DOHH2 (cell line): ENCODE data around the gene WDR62.

Source experiments
- CTCF ChIP-seq: fragments of 200-600 bp; sonication (generic); IDR thresholded peaks from one replicate; pipeline ENCODE4 v1.5.1; 2014; ENCODE audit warnings: antibody characterized with exemption, mild to moderate bottlenecking, low read depth, low read length; ENCODE audit not compliant: poor library complexity, severe bottlenecking
- EZH2phosphoT487 ChIP-seq: fragments of 200-600 bp; sonication (generic); IDR thresholded peaks from 2 replicates; pipeline ENCODE4 v1.6.1; 2017; ENCODE audit warnings: borderline replicate concordance, mild to moderate bottlenecking, antibody characterized with exemption, low read length, moderate library complexity, mixed read lengths

- TF ChIP-seq CTCF (no peak), EZH2phosphoT487 (no peak)
Measured at GRCh38 chr19:36099166-36099785, 44.6 kb downstream of the WDR62 start.
